ENCODE measurements around the gene COQ9. TPM values are rescaled to one million over a fixed set of nuclear protein-coding genes. Genes with fewer than 3 reads are reported as not detected.

Gene COQ9
- total and polyA plus RNA-seq, 2 experiments from 2014 or later: 26.6 to 36.3 TPM

DNA sequence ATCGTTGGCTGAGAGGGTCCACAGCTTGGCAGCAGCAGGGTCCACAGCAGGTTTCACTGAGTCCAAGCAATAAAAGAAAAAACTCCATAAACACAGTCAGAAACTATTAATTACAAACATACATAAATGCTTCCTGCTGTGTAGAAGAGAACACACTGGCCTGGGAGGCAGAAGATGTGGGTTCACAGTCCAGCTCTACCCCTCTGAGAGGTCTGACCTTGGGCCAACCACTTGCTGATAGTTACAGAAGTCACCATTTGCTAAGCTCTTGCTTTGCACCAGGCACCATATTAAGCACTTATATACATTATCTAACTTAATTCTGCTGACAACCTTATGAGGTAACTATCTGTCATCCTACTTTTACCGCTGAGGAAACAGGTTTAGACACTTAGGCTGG, 14.8 kb upstream of the COQ9 start:
- Mint-ChIP-seq H3K36me3 (ENCODE audit: low read depth) (peaks cover 76% of the 10 kb centered on the region), H3K4me3 (no peak overlapping the region), H3K27ac (no peak overlapping the region), H3K27me3 (ENCODE audit: insufficient read depth, low read depth, poor library complexity) (no peaks in the 10 kb centered on the region), H3K4me1 (no peaks in the 10 kb centered on the region), H3K9me3 (no peaks in the 10 kb centered on the region; the same call in 2 of the 3 replicates)
- Histone ChIP-seq H3K4me2 (no peak overlapping the region), H3K27ac (ENCODE audit: low read depth) (no peak overlapping the region), H3K27me3 (ENCODE audit: insufficient read depth) (no peaks in the 10 kb centered on the region), H3K4me1 (ENCODE audit: insufficient read depth) (no peaks in the 10 kb centered on the region), H4K20me1 (replicated peaks; ENCODE audit: insufficient read depth) (peaks cover 1% of the 10 kb centered on the region; the same call in 1 of the 2 replicates), H3K9me2 (ENCODE audit: insufficient read depth) (no peaks in the 10 kb centered on the region), H3K79me2 (replicated peaks; ENCODE audit: insufficient read depth) (no peaks in the 10 kb centered on the region), H2AFZ (no peak overlapping the region), H3F3A (replicated peaks; ENCODE audit: low read depth) (no peaks in the 10 kb centered on the region), H3K4me3 (no peak overlapping the region), H3K36me3 (ENCODE audit: insufficient read depth) (peaks cover 70% of the 10 kb centered on the region)
- TF ChIP-seq, protein P1, sequence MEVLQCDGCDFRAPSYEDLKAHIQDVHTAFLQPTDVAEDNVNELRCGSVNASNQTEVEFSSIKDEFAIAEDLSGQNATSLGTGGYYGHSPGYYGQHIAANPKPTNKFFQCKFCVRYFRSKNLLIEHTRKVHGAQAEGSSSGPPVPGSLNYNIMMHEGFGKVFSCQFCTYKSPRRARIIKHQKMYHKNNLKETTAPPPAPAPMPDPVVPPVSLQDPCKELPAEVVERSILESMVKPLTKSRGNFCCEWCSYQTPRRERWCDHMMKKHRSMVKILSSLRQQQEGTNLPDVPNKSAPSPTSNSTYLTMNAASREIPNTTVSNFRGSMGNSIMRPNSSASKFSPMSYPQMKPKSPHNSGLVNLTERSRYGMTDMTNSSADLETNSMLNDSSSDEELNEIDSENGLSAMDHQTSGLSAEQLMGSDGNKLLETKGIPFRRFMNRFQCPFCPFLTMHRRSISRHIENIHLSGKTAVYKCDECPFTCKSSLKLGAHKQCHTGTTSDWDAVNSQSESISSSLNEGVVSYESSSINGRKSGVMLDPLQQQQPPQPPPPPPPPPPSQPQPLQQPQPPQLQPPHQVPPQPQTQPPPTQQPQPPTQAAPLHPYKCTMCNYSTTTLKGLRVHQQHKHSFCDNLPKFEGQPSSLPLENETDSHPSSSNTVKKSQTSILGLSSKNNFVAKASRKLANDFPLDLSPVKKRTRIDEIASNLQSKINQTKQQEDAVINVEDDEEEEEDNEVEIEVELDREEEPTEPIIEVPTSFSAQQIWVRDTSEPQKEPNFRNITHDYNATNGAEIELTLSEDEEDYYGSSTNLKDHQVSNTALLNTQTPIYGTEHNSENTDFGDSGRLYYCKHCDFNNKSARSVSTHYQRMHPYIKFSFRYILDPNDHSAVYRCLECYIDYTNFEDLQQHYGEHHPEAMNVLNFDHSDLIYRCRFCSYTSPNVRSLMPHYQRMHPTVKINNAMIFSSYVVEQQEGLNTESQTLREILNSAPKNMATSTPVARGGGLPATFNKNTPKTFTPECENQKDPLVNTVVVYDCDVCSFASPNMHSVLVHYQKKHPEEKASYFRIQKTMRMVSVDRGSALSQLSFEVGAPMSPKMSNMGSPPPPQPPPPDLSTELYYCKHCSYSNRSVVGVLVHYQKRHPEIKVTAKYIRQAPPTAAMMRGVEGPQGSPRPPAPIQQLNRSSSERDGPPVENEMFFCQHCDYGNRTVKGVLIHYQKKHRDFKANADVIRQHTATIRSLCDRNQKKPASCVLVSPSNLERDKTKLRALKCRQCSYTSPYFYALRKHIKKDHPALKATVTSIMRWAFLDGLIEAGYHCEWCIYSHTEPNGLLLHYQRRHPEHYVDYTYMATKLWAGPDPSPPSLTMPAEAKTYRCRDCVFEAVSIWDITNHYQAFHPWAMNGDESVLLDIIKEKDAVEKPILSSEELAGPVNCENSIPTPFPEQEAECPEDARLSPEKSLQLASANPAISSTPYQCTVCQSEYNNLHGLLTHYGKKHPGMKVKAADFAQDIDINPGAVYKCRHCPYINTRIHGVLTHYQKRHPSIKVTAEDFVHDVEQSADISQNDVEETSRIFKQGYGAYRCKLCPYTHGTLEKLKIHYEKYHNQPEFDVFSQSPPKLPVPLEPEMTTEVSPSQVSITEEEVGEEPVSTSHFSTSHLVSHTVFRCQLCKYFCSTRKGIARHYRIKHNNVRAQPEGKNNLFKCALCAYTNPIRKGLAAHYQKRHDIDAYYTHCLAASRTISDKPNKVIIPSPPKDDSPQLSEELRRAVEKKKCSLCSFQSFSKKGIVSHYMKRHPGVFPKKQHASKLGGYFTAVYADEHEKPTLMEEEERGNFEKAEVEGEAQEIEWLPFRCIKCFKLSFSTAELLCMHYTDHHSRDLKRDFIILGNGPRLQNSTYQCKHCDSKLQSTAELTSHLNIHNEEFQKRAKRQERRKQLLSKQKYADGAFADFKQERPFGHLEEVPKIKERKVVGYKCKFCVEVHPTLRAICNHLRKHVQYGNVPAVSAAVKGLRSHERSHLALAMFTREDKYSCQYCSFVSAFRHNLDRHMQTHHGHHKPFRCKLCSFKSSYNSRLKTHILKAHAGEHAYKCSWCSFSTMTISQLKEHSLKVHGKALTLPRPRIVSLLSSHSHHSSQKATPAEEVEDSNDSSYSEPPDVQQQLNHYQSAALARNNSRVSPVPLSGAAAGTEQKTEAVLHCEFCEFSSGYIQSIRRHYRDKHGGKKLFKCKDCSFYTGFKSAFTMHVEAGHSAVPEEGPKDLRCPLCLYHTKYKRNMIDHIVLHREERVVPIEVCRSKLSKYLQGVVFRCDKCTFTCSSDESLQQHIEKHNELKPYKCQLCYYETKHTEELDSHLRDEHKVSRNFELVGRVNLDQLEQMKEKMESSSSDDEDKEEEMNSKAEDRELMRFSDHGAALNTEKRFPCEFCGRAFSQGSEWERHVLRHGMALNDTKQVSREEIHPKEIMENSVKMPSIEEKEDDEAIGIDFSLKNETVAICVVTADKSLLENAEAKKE (CRISPR knock-in tag; IDR thresholded peaks at IDR 0.05): no peak
- TF ChIP-seq, protein P2, sequence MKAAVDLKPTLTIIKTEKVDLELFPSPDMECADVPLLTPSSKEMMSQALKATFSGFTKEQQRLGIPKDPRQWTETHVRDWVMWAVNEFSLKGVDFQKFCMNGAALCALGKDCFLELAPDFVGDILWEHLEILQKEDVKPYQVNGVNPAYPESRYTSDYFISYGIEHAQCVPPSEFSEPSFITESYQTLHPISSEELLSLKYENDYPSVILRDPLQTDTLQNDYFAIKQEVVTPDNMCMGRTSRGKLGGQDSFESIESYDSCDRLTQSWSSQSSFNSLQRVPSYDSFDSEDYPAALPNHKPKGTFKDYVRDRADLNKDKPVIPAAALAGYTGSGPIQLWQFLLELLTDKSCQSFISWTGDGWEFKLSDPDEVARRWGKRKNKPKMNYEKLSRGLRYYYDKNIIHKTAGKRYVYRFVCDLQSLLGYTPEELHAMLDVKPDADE (IDR thresholded peaks at IDR 0.05): no peak
- no peak for TF ChIP-seq EZH2phosphoT487 (IDR thresholded peaks at IDR 0.05; ENCODE audit: unreplicated experiment)
- TF ChIP-seq CREB1 (CRISPR knock-in tag; IDR thresholded peaks at IDR 0.05; ENCODE audit: low read depth): no peak
- TF ChIP-seq, protein P3, sequence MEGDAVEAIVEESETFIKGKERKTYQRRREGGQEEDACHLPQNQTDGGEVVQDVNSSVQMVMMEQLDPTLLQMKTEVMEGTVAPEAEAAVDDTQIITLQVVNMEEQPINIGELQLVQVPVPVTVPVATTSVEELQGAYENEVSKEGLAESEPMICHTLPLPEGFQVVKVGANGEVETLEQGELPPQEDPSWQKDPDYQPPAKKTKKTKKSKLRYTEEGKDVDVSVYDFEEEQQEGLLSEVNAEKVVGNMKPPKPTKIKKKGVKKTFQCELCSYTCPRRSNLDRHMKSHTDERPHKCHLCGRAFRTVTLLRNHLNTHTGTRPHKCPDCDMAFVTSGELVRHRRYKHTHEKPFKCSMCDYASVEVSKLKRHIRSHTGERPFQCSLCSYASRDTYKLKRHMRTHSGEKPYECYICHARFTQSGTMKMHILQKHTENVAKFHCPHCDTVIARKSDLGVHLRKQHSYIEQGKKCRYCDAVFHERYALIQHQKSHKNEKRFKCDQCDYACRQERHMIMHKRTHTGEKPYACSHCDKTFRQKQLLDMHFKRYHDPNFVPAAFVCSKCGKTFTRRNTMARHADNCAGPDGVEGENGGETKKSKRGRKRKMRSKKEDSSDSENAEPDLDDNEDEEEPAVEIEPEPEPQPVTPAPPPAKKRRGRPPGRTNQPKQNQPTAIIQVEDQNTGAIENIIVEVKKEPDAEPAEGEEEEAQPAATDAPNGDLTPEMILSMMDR (conservative IDR thresholded peaks at IDR 0.05; ENCODE audit: low read depth in 2 of 2): no peak
- TF ChIP-seq EZH2 (IDR thresholded peaks at IDR 0.05; ENCODE audit: low read depth, unreplicated experiment): no peak
- TF ChIP-seq NANOG (IDR thresholded peaks at IDR 0.05; ENCODE audit: borderline replicate concordance): no peak
- DNase-seq (ENCODE audit: low spot score): no peak
- no peak for ATAC-seq

Measured in GM23338 (cell line).